H1 (cell line): Measurements from ENCODE around the gene ZGLP1. TPM values are rescaled to one million over a fixed set of nuclear protein-coding genes. Genes with fewer than 3 reads are reported as not detected.

Experiments
- CTCF ChIA-PET: fragments of 300-600 bp; sonication (Branson Sonifier 250); formaldehyde crosslinking; loops from one replicate; lab custom pipeline; 2021; ENCODE audit not compliant: partially characterized antibody; lab: Charles Lee
- POLR2A ChIA-PET: fragments of 300-600 bp; sonication (Branson Sonifier 250); formaldehyde crosslinking; loops from one replicate; lab custom pipeline; 2021; ENCODE audit warnings: inconsistent platforms; ENCODE audit not compliant: partially characterized antibody; lab: Charles Lee
- DNase-seq, 2 experiments: peaks; one replicate each; pipeline versions ENCODE4 v3.0.0 to v3.0.0-alpha.2; 2010 to 2022; ENCODE audit warnings: low spot score in 2 of 2, low read depth in 1 of 2, mixed read lengths in 1 of 2
- FAIRE-seq: peaks from 2 replicates; lab custom pipeline; 2011; peaks lifted over from hg19 to GRCh38; lab: Jason Lieb, UNC
- H2AFZ ChIP-seq: 2 replicates; pipeline ENCODE4 v1.8.1; 2012; ENCODE audit warnings: low read length, inconsistent platforms
- H2AK5ac ChIP-seq: 2 replicates; pipeline ENCODE4 v1.6.1; 2013; ENCODE audit warnings: low read depth, low read length
- H2BK120ac ChIP-seq: replicated peaks from 2 replicates; pipeline ENCODE3; 2013; ENCODE audit warnings: low read depth, low read length, inconsistent platforms
- H2BK12ac ChIP-seq: 2 replicates; pipeline ENCODE4 v1.6.1; 2013; ENCODE audit warnings: low read depth, low read length
- H2BK15ac ChIP-seq: 2 replicates; pipeline ENCODE4 v1.6.1; 2013; ENCODE audit warnings: low read length
- H2BK20ac ChIP-seq: 2 replicates; pipeline ENCODE4 v1.6.1; 2013; ENCODE audit warnings: low read length
- H2BK5ac ChIP-seq: 2 replicates; pipeline ENCODE4 v1.6.1; 2013; ENCODE audit warnings: low read depth, low read length
- H3K14ac ChIP-seq: 2 replicates; pipeline ENCODE4 v1.6.1; 2013; ENCODE audit warnings: inconsistent platforms; ENCODE audit not compliant: insufficient read length
- H3K18ac ChIP-seq: 2 replicates; pipeline ENCODE4 v1.6.1; 2013; ENCODE audit warnings: low read length; ENCODE audit errors: extremely low read depth
- H3K23ac ChIP-seq: 2 replicates; pipeline ENCODE4 v1.6.1; 2013; ENCODE audit warnings: inconsistent platforms; ENCODE audit not compliant: insufficient read length
- H3K23me2 ChIP-seq: 2 replicates; pipeline ENCODE4 v1.6.1; 2013; ENCODE audit warnings: low read depth, low read length
- H3K27ac ChIP-seq: 2 replicates; pipeline ENCODE4 v1.6.1; 2011; ENCODE audit warnings: low read depth, low read length, inconsistent platforms
- H3K27me3 ChIP-seq, 4 experiments: replicated peaks in 1 of 4; 1 replicate in 1 of 4; 2 replicates in 3 of 4; pipeline versions ENCODE4 v1.6.1 to v1.8.1; 2011 to 2013; ENCODE audit warnings: low read length in 3 of 4, mild to moderate bottlenecking in 3 of 4, inconsistent platforms in 2 of 4, mixed read lengths in 2 of 4, moderate library complexity in 1 of 4; ENCODE audit not compliant: control insufficient read depth in 3 of 4, insufficient read depth in 3 of 4; ENCODE audit errors: extremely low read depth in 1 of 4
- H3K36me3 ChIP-seq, 4 experiments: 2 replicates each; pipeline versions ENCODE4 v1.6.1 to v1.8.1; 2011 to 2013; ENCODE audit warnings: mild to moderate bottlenecking in 4 of 4, low read length in 3 of 4, moderate library complexity in 2 of 4, control low read depth in 1 of 4, inconsistent platforms in 1 of 4; ENCODE audit not compliant: insufficient read depth in 4 of 4, control insufficient read depth in 2 of 4
- H3K4ac ChIP-seq: replicated peaks from 2 replicates; pipeline ENCODE3; 2013; ENCODE audit warnings: low read length, low read depth, mixed read lengths, inconsistent platforms; ENCODE audit not compliant: insufficient read length
- H3K4me1 ChIP-seq, 4 experiments: replicated peaks in 1 of 4; 1 replicate in 1 of 4; 2 replicates in 3 of 4; pipeline versions ENCODE4 v1.6.1 to v1.8.1; 2011 to 2013; ENCODE audit warnings: low read length in 3 of 4, inconsistent platforms in 2 of 4, mixed read lengths in 1 of 4; ENCODE audit not compliant: insufficient read depth in 4 of 4, control insufficient read depth in 3 of 4
- H3K4me2 ChIP-seq, 2 experiments: 2 replicates each; pipeline versions ENCODE4 v1.6.1 to v1.8.1; 2011 to 2013; ENCODE audit warnings: low read depth in 2 of 2, low read length in 2 of 2, control low read depth in 1 of 2, inconsistent platforms in 1 of 2, mild to moderate bottlenecking in 1 of 2; ENCODE audit not compliant: insufficient read depth in 1 of 2
- H3K4me3 ChIP-seq, 4 experiments: fragments of 200-600, 300-600 bp in 1 of 4; sonication (generic), shearing (Covaris generic), sonication (Bioruptor Twin) in 1 of 4; 2 replicates each; pipeline versions ENCODE4 v1.5.1 to v1.8.1; 2011 to 2016; ENCODE audit warnings: low read length in 4 of 4, low read depth in 3 of 4, control low read depth in 2 of 4, inconsistent platforms in 2 of 4, mild to moderate bottlenecking in 2 of 4, mixed read lengths in 1 of 4, moderate library complexity in 1 of 4; ENCODE audit not compliant: insufficient read depth in 2 of 4; ENCODE audit errors: extremely low read depth in 1 of 4
- H3K56ac ChIP-seq: replicated peaks from 2 replicates; pipeline ENCODE3; 2013; ENCODE audit warnings: low read depth, mild to moderate bottlenecking, mixed read lengths, low read length, inconsistent platforms; ENCODE audit not compliant: insufficient read length
- H3K79me1 ChIP-seq: 2 replicates; pipeline ENCODE4 v1.6.1; 2013; ENCODE audit warnings: low read depth, low read length, control low read depth
- H3K79me2 ChIP-seq, 2 experiments: 2 replicates each; pipeline versions ENCODE4 v1.6.1 to v1.8.1; 2012 to 2013; ENCODE audit warnings: low read length in 2 of 2, mild to moderate bottlenecking in 2 of 2, inconsistent platforms in 1 of 2; ENCODE audit not compliant: insufficient read depth in 2 of 2, control insufficient read depth in 1 of 2
- H3K9ac ChIP-seq, 4 experiments: replicated peaks in 1 of 4; 1 replicate in 1 of 4; 2 replicates in 3 of 4; pipeline versions ENCODE4 v1.6.1 to v1.8.1; 2011 to 2013; ENCODE audit warnings: low read depth in 3 of 4, low read length in 3 of 4, control low read depth in 2 of 4, mild to moderate bottlenecking in 2 of 4, moderate library complexity in 2 of 4, inconsistent platforms in 1 of 4; ENCODE audit errors: extremely low read depth in 1 of 4
- H3K9me3 ChIP-seq, 2 experiments: 2 replicates each; pipeline versions ENCODE4 v1.6.1 to v1.8.1; 2012 to 2013; ENCODE audit warnings: mild to moderate bottlenecking in 2 of 2, moderate library complexity in 2 of 2, control low read depth in 1 of 2, inconsistent platforms in 1 of 2, low read depth in 1 of 2, low read length in 1 of 2, mixed read lengths in 1 of 2; ENCODE audit not compliant: insufficient read depth in 2 of 2
- H4K20me1 ChIP-seq, 2 experiments: replicated peaks in 1 of 2; 2 replicates each; pipeline versions ENCODE3 to v1.8.1; 2011 to 2013; ENCODE audit warnings: inconsistent platforms in 2 of 2, low read length in 2 of 2, mild to moderate bottlenecking in 1 of 2; ENCODE audit not compliant: insufficient read depth in 2 of 2, control insufficient read depth in 1 of 2
- H4K5ac ChIP-seq: 2 replicates; pipeline ENCODE4 v1.6.1; 2013; ENCODE audit warnings: low read length, low read depth, mixed read lengths, inconsistent platforms; ENCODE audit not compliant: insufficient read length
- H4K8ac ChIP-seq: 2 replicates; pipeline ENCODE4 v1.8.0; 2013; ENCODE audit warnings: mild to moderate bottlenecking, moderate library complexity, low read length, inconsistent platforms; ENCODE audit not compliant: insufficient read depth; ENCODE audit errors: extremely low read depth
- H4K91ac ChIP-seq: replicated peaks from 2 replicates; pipeline ENCODE3; 2013; ENCODE audit warnings: low read length, mixed read lengths, inconsistent platforms; ENCODE audit not compliant: insufficient read length
- CEBPB ChIP-seq: IDR thresholded peaks from 2 replicates; pipeline ENCODE4 v1.6.1; 2012; ENCODE audit warnings: low read depth, low read length
- CREB1 ChIP-seq: IDR thresholded peaks from 2 replicates; pipeline ENCODE4 v1.6.1; 2012; ENCODE audit warnings: inconsistent platforms
- GTF2F1 ChIP-seq: IDR thresholded peaks from 2 replicates; pipeline ENCODE4 v1.6.1; 2012; ENCODE audit warnings: low read depth, low read length, improper control_type of control experiment, borderline replicate concordance
- KDM5A ChIP-seq: fragments of 200-600 bp; IDR thresholded peaks from 2 replicates; pipeline ENCODE4 v1.7.1; 2012; ENCODE audit warnings: mild to moderate bottlenecking, low read length, inconsistent platforms, mixed read lengths
- RBBP5 ChIP-seq: IDR thresholded peaks from 2 replicates; pipeline ENCODE4 v1.7.1; 2012; ENCODE audit warnings: low read depth, mild to moderate bottlenecking, inconsistent platforms, low read length, moderate library complexity, borderline replicate concordance
- RNF2 ChIP-seq: fragments of 200-900, 300-1000 bp; sonication (generic); IDR thresholded peaks from 2 replicates; pipeline ENCODE4 v1.7.1; 2016; ENCODE audit warnings: borderline replicate concordance, low read depth, mild to moderate bottlenecking, antibody characterized with exemption, low read length; ENCODE audit not compliant: poor library complexity, severe bottlenecking; ENCODE audit errors: missing control alignments
- SIX5 ChIP-seq: IDR thresholded peaks from 2 replicates; pipeline ENCODE4 v1.6.1; 2011; ENCODE audit warnings: mild to moderate bottlenecking, low read depth, low read length
- YY1 ChIP-seq: IDR thresholded peaks from 2 replicates; pipeline ENCODE4 v1.6.1; 2011; ENCODE audit warnings: low read depth, mild to moderate bottlenecking, low read length
- WGBS, 2 experiments: shearing (Covaris generic) in 1 of 2; methylation state at CpG; one replicate each; pipeline versions ENCODE4 v1.1.6 to v1.1.7; 2013 to 2015; ENCODE audit warnings: low lambda C conversion rate in 2 of 2, mixed read lengths in 2 of 2, inconsistent platforms in 1 of 2, low coverage in 1 of 2, missing lambda C conversion rate in 1 of 2; ENCODE audit not compliant: insufficient replicate concordance in 2 of 2, insufficient coverage in 1 of 2, insufficient read length in 1 of 2; ENCODE audit errors: extremely low coverage in 1 of 2, missing lambda C conversion rate in 1 of 2; 5-methylcytosine and 5-hydroxymethylcytosine counted together
- polyA plus RNA-seq, 7 experiments: library from polyadenylated mRNA; depleted of rRNA in 3 of 7; stranded (reverse) in 5 of 7; unstranded in 2 of 7; fragments of >200 nt in 5 of 7; fragments of 200-250 nt in 2 of 7; gene quantifications; 1 replicate in 5 of 7; 2 replicates in 1 of 7; 4 replicates in 1 of 7; pipeline versions ENCODE4 v1.2.1 to v1.2.3, GENCODE V29; 2011 to 2013; ENCODE audit warnings: missing spikeins in 2 of 7, mixed read lengths in 2 of 7
- total RNA-seq: library from RNA; stranded (reverse); fragmentation: NEBNext Ultra II Directional; extraction: Animal tissue kit (Norgen Biotek cat#: 25700); gene quantifications from 2 replicates; pipeline ENCODE4 v1.2.1, GENCODE V29; 2021

The ZGLP1 gene
- total and polyA plus RNA-seq, 2 of the 8 experiments (the other 6 are each of a cell fraction or from before 2014, with no cell fraction given), result 4.2 to 5.1 TPM

DNA sequence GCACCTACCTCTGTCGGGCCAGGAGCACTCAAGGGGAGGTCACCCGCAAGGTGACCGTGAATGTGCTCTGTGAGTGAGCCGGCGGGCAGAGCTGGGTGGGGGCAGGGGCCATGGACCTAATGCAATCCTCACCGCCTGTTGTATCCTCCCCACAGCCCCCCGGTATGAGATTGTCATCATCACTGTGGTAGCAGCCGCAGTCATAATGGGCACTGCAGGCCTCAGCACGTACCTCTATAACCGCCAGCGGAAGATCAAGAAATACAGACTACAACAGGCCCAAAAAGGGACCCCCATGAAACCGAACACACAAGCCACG lies 24.7 kb downstream of the ZGLP1 start:
- H3K4ac ChIP-seq, result no peak overlapping the region
- H4K8ac ChIP-seq, result no peak overlapping the region
- H3K27ac ChIP-seq, result no peak overlapping the region
- H3K14ac ChIP-seq, result no peak overlapping the region
- H3K4me3 ChIP-seq, result no peak overlapping the region
- no peak overlapping the region; the same call in 1 of the 2 replicates for H2BK12ac ChIP-seq
- H2BK120ac ChIP-seq, result no peak overlapping the region
- FAIRE-seq (no peak), DNase-seq (no peak)
- H3K79me1 ChIP-seq, result no peaks in the 10 kb centered on the region; the same call in 1 of the 2 replicates
- no peak overlapping the region for H2AFZ ChIP-seq
- no peak overlapping the region for H2BK15ac ChIP-seq
- no peak overlapping the region for H3K23ac ChIP-seq
- POLR2A ChIA-PET, result interaction anchor here (0.9 kb wide), 2 partner anchors 23 to 38 kb away, joined by 3 read pairs; no protein-coding TSS in a partner anchor
- H3K56ac ChIP-seq, result no peak overlapping the region
- H4K5ac ChIP-seq, result no peak overlapping the region
- H3K4me1 ChIP-seq, result peaks cover 0 to 17% (median 8%) of the 10 kb centered on the region in 4 experiments; a peak in 6 of 7 replicates
- no peak overlapping the region for H2BK20ac ChIP-seq
- no peaks in the 10 kb centered on the region for H3K79me2 ChIP-seq
- no peak overlapping the region for H3K9ac ChIP-seq
- peaks cover 12 to 32% (median 22%) of the 10 kb centered on the region in 4 experiments for H3K27me3 ChIP-seq
- no peak overlapping the region for H3K4me2 ChIP-seq
- WGBS, 2 experiments, result 94% methylated on average over 13 of the region's 13 CpGs; no CpG with 5 or more reads in 1 of the 2 experiments
- no peaks in the 10 kb centered on the region for H4K20me1 ChIP-seq
- H3K23me2 ChIP-seq, result peaks cover 11% of the 10 kb centered on the region; the same call in 1 of the 2 replicates
- no peak overlapping the region for H2AK5ac ChIP-seq
- H3K36me3 ChIP-seq, result no peaks in the 10 kb centered on the region
- CTCF ChIA-PET, result interaction anchor here (1.0 to 11.6 kb wide), 4 partner anchors 15 to 51 kb away, joined by 3 to 94 read pairs (median 12); partner anchors contain the start of gene ICAM1
- no peak overlapping the region for H4K91ac ChIP-seq
- no peak overlapping the region for H3K18ac ChIP-seq
- no peak overlapping the region for H2BK5ac ChIP-seq
- H3K9me3 ChIP-seq, result no peaks in the 10 kb centered on the region
- TF ChIP-seq RBBP5 (no peak), SIX5 (no peak), KDM5A (no peak), GTF2F1 (no peak), CEBPB (no peak), YY1 (no peak), CREB1 (no peak), RNF2 (no peak)
